Astrocyte of the spinal cord (primary cell): Measurements from ENCODE around the gene RNF183.

Source experiments
- DNase-seq: peaks from one replicate; pipeline ENCODE4 v3.0.0; 2011; ENCODE audit warnings: low read depth, low spot score
- H3K4me3 ChIP-seq: 2 replicates; pipeline ENCODE4 v1.5.1; 2011; ENCODE audit warnings: low read depth, mild to moderate bottlenecking, low read length, moderate library complexity
- CTCF ChIP-seq: IDR thresholded peaks from 2 replicates; pipeline ENCODE4 v1.5.1; 2012; ENCODE audit warnings: low read depth, mild to moderate bottlenecking, low read length, inconsistent platforms
- in situ Hi-C: cut with HindIII; loops from 2 replicates; pipeline ENCODE4 v1.10.0; 2017; ENCODE audit warnings: low sequenced_read_pairs

The RNF183 gene

GRCh38 chr9:113269355-113269754, 33.8 kb downstream of the RNF183 start:
- DNase-seq: no peak
- no peak for TF ChIP-seq CTCF
- no peak overlapping the region for H3K4me3 ChIP-seq
- in situ Hi-C loops: no loop called here

- no peak for TF ChIP-seq CTCF
- H3K4me3 ChIP-seq: no peak overlapping the region
- in situ Hi-C loops: no loop called here
- no peak for DNase-seq
These were observed 35.1 kb downstream of the RNF183 start for GRCh38 chr9:113267911-113268566.

- no peak for DNase-seq
- in situ Hi-C loops: no loop called here
- TF ChIP-seq CTCF: no peak
These were observed 37.0 kb downstream of the RNF183 start for GRCh38 chr9:113266174-113266573.

GRCh38 chr9:113261917-113262671, 41.1 kb downstream of the RNF183 start:
- peak; percentile 3 for DNase-seq
- TF ChIP-seq CTCF: no peak
- no peak overlapping the region for H3K4me3 ChIP-seq
- in situ Hi-C loops: no loop called here

More at GRCh38 chr9:113266174-113266573, 37.0 kb downstream of the RNF183 start:
- no peak overlapping the region for H3K4me3 ChIP-seq

GRCh38 chr9:113258282-113258681, 44.9 kb downstream of the RNF183 start:
- no peak for TF ChIP-seq CTCF
- in situ Hi-C loops: no loop called here
- no peak overlapping the region for H3K4me3 ChIP-seq
- DNase-seq: no peak

GRCh38 chr9:113257863-113258262, 45.3 kb downstream of the RNF183 start:
- no peak overlapping the region for H3K4me3 ChIP-seq
- DNase-seq: no peak
- TF ChIP-seq CTCF: no peak
- in situ Hi-C loops: no loop called here
